Osteoblast (primary cell): ENCODE measurements around the gene PVR. TPM values are rescaled to one million over a fixed set of nuclear protein-coding genes. Genes with fewer than 3 reads are reported as not detected.

Experiments used
- DNase-seq: peaks from one replicate; pipeline ENCODE4 v3.0.0; 2011; ENCODE audit warnings: low spot score, mixed read lengths; ENCODE audit not compliant: insufficient read length; ENCODE audit errors: missing footprints
- H2AFZ ChIP-seq: 2 replicates; pipeline ENCODE4 v1.6.0; 2011; ENCODE audit warnings: mild to moderate bottlenecking, low read length
- H3K27ac ChIP-seq: 2 replicates; pipeline ENCODE4 v1.5.1; 2011; ENCODE audit warnings: mild to moderate bottlenecking, low read depth, low read length, moderate library complexity
- H3K27me3 ChIP-seq: 2 replicates; pipeline ENCODE4 v1.6.0; 2012; ENCODE audit warnings: mild to moderate bottlenecking, control low read depth, inconsistent platforms, low read length, moderate library complexity; ENCODE audit not compliant: insufficient read depth
- H3K36me3 ChIP-seq: 2 replicates; pipeline ENCODE4 v1.5.1; 2011; ENCODE audit warnings: mild to moderate bottlenecking, low read length, control low read depth, moderate library complexity; ENCODE audit not compliant: insufficient read depth
- H3K4me1 ChIP-seq: 2 replicates; pipeline ENCODE4 v1.5.1; 2011; ENCODE audit warnings: mild to moderate bottlenecking, low read length, control low read depth, moderate library complexity; ENCODE audit not compliant: insufficient read depth
- H3K4me2 ChIP-seq: 2 replicates; pipeline ENCODE4 v1.6.0; 2011; ENCODE audit warnings: mild to moderate bottlenecking, low read length; ENCODE audit not compliant: insufficient read depth
- H3K4me3 ChIP-seq: fragments of 200-600 bp; sonication (generic); 3 replicates; pipeline ENCODE4 v1.5.1; 2012; ENCODE audit warnings: mild to moderate bottlenecking, low read length, inconsistent platforms; ENCODE audit not compliant: insufficient read depth
- H3K79me2 ChIP-seq: 2 replicates; pipeline ENCODE4 v1.6.0; 2012; ENCODE audit warnings: mild to moderate bottlenecking, low read length, control low read depth, inconsistent platforms; ENCODE audit not compliant: insufficient read depth
- H3K9me3 ChIP-seq: 2 replicates; pipeline ENCODE4 v1.5.1; 2011; ENCODE audit warnings: low read depth, low read length, control low read depth
- H4K20me1 ChIP-seq: 2 replicates; pipeline ENCODE4 v1.6.0; 2012; ENCODE audit warnings: mild to moderate bottlenecking, low read length, control low read depth; ENCODE audit not compliant: insufficient read depth
- total RNA-seq: library from RNA; depleted of rRNA; stranded (reverse); fragments of >200 nt; gene quantifications from 2 replicates; pipeline ENCODE4 v1.2.3, GENCODE V29; 2012
- TF ChIP-seq, protein P1 (sequence below): IDR thresholded peaks from 2 replicates; pipeline ENCODE4 v1.5.1; 2011; ENCODE audit warnings: mild to moderate bottlenecking, low read depth, low read length, moderate library complexity; ENCODE audit errors: extremely low read depth

The PVR gene
- total RNA-seq, 1 donor = 53.6 TPM

DNA sequence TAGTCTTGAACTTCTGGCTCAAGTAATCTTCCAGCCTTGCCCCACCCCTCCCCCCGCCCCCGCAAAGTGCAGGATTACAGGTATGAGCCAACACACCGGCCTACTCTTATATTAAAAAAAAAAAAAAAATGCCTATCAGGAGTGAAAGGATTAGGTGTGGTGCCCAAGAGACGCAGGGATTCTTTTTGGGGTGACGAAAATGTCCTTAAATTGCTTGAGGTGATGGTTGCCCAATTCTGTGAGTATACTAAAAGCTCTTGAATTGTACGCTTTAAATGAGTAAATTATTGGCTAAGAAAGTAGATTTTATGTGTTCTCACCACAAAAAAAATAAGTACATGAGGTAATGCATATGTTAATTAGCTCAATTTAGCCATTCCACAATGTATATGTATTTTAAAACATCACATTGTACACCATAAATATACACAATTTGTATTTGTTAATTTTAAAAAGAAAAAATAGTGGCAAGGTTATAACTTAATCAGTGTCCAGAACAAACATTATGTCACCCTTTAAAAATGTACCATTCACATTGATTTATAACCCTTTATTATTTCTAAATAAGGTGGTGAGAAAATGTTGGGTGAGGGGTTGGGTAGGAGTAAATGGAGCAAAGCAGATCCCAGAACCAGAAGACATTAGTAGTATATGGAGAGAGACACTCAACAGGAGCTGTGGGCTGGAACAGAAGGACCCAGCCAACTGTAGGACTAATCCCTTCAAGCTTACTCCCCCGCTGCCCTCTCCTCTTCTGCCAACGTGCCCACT is 26.4 kb upstream of the PVR start:
- Histone ChIP-seq H3K27me3 (no peaks in the 10 kb centered on the region), H4K20me1 (no peaks in the 10 kb centered on the region), H3K4me2 (no peak overlapping the region), H3K4me1 (peaks cover 3% of the 10 kb centered on the region), H3K79me2 (no peaks in the 10 kb centered on the region), H3K4me3 (no peak overlapping the region), H3K9me3 (no peaks in the 10 kb centered on the region), H3K27ac (no peak overlapping the region), H3K36me3 (no peaks in the 10 kb centered on the region), H2AFZ (no peak overlapping the region)
- TF ChIP-seq, protein P1, sequence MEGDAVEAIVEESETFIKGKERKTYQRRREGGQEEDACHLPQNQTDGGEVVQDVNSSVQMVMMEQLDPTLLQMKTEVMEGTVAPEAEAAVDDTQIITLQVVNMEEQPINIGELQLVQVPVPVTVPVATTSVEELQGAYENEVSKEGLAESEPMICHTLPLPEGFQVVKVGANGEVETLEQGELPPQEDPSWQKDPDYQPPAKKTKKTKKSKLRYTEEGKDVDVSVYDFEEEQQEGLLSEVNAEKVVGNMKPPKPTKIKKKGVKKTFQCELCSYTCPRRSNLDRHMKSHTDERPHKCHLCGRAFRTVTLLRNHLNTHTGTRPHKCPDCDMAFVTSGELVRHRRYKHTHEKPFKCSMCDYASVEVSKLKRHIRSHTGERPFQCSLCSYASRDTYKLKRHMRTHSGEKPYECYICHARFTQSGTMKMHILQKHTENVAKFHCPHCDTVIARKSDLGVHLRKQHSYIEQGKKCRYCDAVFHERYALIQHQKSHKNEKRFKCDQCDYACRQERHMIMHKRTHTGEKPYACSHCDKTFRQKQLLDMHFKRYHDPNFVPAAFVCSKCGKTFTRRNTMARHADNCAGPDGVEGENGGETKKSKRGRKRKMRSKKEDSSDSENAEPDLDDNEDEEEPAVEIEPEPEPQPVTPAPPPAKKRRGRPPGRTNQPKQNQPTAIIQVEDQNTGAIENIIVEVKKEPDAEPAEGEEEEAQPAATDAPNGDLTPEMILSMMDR = no peak
- no peak for DNase-seq

DNA sequence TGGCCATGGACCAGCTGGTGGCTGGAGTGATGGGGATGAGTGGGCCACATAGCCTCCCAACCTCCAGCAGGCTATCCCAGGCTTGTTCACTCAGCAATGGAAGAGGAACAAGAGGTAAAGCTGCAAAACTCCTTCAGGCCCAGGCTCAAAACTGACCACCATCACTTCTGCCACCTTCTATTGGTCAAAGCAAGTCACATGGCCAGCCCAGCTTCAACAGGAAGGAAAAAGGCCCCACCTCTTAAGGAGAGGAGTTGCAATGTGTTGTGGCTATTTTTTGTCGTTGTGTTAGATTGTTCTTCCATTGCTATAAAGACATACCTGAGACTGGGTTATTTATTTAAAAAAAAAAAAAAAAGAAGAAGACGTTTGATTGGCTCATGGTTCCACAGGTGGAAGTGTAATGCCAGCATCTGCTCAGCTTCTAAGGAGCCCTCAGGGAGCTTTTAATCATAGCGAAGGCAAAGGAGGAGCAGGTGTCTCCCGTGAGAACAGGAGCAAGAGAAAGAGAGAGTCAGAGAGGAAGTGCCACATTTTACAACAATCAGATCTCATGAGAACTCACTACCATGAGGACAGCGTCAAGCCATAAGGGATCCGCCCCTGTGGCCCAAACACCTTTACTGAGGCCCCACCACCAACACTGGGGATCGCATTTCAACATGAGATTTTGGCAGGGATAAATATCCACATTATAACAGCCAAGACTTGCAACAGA is 24.9 kb upstream of the PVR start:
- no peak overlapping the region for H3K4me2 ChIP-seq
- no peaks in the 10 kb centered on the region for H3K9me3 ChIP-seq
- no peak for DNase-seq
- H3K4me3 ChIP-seq = no peak overlapping the region
- H3K27me3 ChIP-seq = no peaks in the 10 kb centered on the region
- H2AFZ ChIP-seq = no peak overlapping the region
- H3K27ac ChIP-seq = no peak overlapping the region
- H3K79me2 ChIP-seq = no peaks in the 10 kb centered on the region
- H3K4me1 ChIP-seq = peaks cover 15% of the 10 kb centered on the region
- TF ChIP-seq, protein P1 = no peak
- H4K20me1 ChIP-seq = no peaks in the 10 kb centered on the region
- no peaks in the 10 kb centered on the region for H3K36me3 ChIP-seq

- Histone ChIP-seq H3K36me3 (no peaks in the 10 kb centered on the region), H3K4me2 (no peak overlapping the region), H2AFZ (no peak overlapping the region), H4K20me1 (no peaks in the 10 kb centered on the region), H3K9me3 (no peaks in the 10 kb centered on the region), H3K79me2 (no peaks in the 10 kb centered on the region), H3K27me3 (no peaks in the 10 kb centered on the region), H3K4me3 (no peak overlapping the region), H3K4me1 (peaks cover 22% of the 10 kb centered on the region), H3K27ac (no peak overlapping the region)
- TF ChIP-seq, protein P1 = no peak
- DNase-seq = no peak
Observed at GRCh38 chr19:44620667-44621066, 23.0 kb upstream of the PVR start.

GRCh38 chr19:44621367-44621766 is 22.3 kb upstream of the PVR start:
- H3K36me3 ChIP-seq = no peaks in the 10 kb centered on the region
- TF ChIP-seq, protein P1 = no peak
- H3K79me2 ChIP-seq = no peaks in the 10 kb centered on the region
- H3K4me1 ChIP-seq = peaks cover 29% of the 10 kb centered on the region
- no peak overlapping the region for H2AFZ ChIP-seq
- no peaks in the 10 kb centered on the region for H4K20me1 ChIP-seq
- H3K9me3 ChIP-seq = no peaks in the 10 kb centered on the region
- no peak overlapping the region for H3K4me3 ChIP-seq
- no peaks in the 10 kb centered on the region for H3K27me3 ChIP-seq
- no peak overlapping the region for H3K27ac ChIP-seq
- no peak overlapping the region for H3K4me2 ChIP-seq
- no peak for DNase-seq
